ENCODE data around the gene NBEA. TPM values are rescaled to one million over a fixed set of nuclear protein-coding genes. Genes with fewer than 3 reads are reported as not detected.

Gene NBEA
- total and polyA plus RNA-seq, 2 experiments from 2014 or later, result 9.1 to 29.1 TPM

- TF ChIP-seq, protein P1, sequence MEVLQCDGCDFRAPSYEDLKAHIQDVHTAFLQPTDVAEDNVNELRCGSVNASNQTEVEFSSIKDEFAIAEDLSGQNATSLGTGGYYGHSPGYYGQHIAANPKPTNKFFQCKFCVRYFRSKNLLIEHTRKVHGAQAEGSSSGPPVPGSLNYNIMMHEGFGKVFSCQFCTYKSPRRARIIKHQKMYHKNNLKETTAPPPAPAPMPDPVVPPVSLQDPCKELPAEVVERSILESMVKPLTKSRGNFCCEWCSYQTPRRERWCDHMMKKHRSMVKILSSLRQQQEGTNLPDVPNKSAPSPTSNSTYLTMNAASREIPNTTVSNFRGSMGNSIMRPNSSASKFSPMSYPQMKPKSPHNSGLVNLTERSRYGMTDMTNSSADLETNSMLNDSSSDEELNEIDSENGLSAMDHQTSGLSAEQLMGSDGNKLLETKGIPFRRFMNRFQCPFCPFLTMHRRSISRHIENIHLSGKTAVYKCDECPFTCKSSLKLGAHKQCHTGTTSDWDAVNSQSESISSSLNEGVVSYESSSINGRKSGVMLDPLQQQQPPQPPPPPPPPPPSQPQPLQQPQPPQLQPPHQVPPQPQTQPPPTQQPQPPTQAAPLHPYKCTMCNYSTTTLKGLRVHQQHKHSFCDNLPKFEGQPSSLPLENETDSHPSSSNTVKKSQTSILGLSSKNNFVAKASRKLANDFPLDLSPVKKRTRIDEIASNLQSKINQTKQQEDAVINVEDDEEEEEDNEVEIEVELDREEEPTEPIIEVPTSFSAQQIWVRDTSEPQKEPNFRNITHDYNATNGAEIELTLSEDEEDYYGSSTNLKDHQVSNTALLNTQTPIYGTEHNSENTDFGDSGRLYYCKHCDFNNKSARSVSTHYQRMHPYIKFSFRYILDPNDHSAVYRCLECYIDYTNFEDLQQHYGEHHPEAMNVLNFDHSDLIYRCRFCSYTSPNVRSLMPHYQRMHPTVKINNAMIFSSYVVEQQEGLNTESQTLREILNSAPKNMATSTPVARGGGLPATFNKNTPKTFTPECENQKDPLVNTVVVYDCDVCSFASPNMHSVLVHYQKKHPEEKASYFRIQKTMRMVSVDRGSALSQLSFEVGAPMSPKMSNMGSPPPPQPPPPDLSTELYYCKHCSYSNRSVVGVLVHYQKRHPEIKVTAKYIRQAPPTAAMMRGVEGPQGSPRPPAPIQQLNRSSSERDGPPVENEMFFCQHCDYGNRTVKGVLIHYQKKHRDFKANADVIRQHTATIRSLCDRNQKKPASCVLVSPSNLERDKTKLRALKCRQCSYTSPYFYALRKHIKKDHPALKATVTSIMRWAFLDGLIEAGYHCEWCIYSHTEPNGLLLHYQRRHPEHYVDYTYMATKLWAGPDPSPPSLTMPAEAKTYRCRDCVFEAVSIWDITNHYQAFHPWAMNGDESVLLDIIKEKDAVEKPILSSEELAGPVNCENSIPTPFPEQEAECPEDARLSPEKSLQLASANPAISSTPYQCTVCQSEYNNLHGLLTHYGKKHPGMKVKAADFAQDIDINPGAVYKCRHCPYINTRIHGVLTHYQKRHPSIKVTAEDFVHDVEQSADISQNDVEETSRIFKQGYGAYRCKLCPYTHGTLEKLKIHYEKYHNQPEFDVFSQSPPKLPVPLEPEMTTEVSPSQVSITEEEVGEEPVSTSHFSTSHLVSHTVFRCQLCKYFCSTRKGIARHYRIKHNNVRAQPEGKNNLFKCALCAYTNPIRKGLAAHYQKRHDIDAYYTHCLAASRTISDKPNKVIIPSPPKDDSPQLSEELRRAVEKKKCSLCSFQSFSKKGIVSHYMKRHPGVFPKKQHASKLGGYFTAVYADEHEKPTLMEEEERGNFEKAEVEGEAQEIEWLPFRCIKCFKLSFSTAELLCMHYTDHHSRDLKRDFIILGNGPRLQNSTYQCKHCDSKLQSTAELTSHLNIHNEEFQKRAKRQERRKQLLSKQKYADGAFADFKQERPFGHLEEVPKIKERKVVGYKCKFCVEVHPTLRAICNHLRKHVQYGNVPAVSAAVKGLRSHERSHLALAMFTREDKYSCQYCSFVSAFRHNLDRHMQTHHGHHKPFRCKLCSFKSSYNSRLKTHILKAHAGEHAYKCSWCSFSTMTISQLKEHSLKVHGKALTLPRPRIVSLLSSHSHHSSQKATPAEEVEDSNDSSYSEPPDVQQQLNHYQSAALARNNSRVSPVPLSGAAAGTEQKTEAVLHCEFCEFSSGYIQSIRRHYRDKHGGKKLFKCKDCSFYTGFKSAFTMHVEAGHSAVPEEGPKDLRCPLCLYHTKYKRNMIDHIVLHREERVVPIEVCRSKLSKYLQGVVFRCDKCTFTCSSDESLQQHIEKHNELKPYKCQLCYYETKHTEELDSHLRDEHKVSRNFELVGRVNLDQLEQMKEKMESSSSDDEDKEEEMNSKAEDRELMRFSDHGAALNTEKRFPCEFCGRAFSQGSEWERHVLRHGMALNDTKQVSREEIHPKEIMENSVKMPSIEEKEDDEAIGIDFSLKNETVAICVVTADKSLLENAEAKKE (CRISPR knock-in tag; IDR thresholded peaks at IDR 0.05), result no peak
- TF ChIP-seq EZH2 (IDR thresholded peaks at IDR 0.05; ENCODE audit: low read depth, unreplicated experiment) (no peak), STAT1 (IDR thresholded peaks at IDR 0.05; ENCODE audit: unreplicated experiment) (no peak), ZNF331 (CRISPR knock-in tag; IDR thresholded peaks at IDR 0.05; ENCODE audit: low read depth) (no peak), CREB1 (CRISPR knock-in tag; IDR thresholded peaks at IDR 0.05; ENCODE audit: low read depth) (no peak), ETS1 (IDR thresholded peaks at IDR 0.05) (no peak), JUNB (IDR thresholded peaks at IDR 0.05; ENCODE audit: unreplicated experiment) (no peak)
- TF ChIP-seq, protein P2, sequence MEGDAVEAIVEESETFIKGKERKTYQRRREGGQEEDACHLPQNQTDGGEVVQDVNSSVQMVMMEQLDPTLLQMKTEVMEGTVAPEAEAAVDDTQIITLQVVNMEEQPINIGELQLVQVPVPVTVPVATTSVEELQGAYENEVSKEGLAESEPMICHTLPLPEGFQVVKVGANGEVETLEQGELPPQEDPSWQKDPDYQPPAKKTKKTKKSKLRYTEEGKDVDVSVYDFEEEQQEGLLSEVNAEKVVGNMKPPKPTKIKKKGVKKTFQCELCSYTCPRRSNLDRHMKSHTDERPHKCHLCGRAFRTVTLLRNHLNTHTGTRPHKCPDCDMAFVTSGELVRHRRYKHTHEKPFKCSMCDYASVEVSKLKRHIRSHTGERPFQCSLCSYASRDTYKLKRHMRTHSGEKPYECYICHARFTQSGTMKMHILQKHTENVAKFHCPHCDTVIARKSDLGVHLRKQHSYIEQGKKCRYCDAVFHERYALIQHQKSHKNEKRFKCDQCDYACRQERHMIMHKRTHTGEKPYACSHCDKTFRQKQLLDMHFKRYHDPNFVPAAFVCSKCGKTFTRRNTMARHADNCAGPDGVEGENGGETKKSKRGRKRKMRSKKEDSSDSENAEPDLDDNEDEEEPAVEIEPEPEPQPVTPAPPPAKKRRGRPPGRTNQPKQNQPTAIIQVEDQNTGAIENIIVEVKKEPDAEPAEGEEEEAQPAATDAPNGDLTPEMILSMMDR (conservative IDR thresholded peaks at IDR 0.05; ENCODE audit: low read depth in 2 of 2), result no peak
These were observed 194.5 kb downstream of the NBEA start (continued) for GRCh38 chr13:35136585-35136984.

Measured in GM23338 (cell line).